ENCODE results near the gene FOXM1. TPM values are rescaled to one million over a fixed set of nuclear protein-coding genes. Genes with fewer than 3 reads are reported as not detected.
A peak's percentile ranks its signal among the peaks of the same experiment; 100 is the strongest.

FOXM1 gene
- total and polyA plus RNA-seq, 10 of the 15 experiments (the other 5 are each of a cell fraction or from before 2014, with no cell fraction given): 15.1 to 63.2 (median 34.2) TPM

- TF ChIP-seq TAF1 (IDR thresholded peaks at IDR 0.05; ENCODE audit: borderline replicate concordance, low read depth, low read length): peak; percentile 91
- TF ChIP-seq ATF7 (IDR thresholded peaks at IDR 0.05; ENCODE audit: low read depth): peak; percentile 98
- TF ChIP-seq, protein P1, sequence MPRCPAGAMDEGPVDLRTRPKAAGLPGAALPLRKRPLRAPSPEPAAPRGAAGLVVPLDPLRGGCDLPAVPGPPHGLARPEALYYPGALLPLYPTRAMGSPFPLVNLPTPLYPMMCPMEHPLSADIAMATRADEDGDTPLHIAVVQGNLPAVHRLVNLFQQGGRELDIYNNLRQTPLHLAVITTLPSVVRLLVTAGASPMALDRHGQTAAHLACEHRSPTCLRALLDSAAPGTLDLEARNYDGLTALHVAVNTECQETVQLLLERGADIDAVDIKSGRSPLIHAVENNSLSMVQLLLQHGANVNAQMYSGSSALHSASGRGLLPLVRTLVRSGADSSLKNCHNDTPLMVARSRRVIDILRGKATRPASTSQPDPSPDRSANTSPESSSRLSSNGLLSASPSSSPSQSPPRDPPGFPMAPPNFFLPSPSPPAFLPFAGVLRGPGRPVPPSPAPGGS (IDR thresholded peaks at IDR 0.05; ENCODE audit: borderline replicate concordance, insufficient read depth, low read depth, low read length, poor library complexity, severe bottlenecking): no peak
- peak; percentile 76 for TF ChIP-seq MXI1 (IDR thresholded peaks at IDR 0.05; ENCODE audit: low read depth, low read length)
- TF ChIP-seq GATAD2B (conservative IDR thresholded peaks at IDR 0.05; ENCODE audit: low read depth): 0 out of 2 replicates have a peak, but pooled peaks have one; percentile 60
- no peak for TF ChIP-seq CEBPB (IDR thresholded peaks at IDR 0.05; ENCODE audit: borderline replicate concordance in 1 of 2, low read depth in 2 of 2, low read length in 2 of 2)
- no peak for TF ChIP-seq CBX3 (IDR thresholded peaks at IDR 0.05; ENCODE audit: borderline replicate concordance, low read depth)
- TF ChIP-seq, protein P2, sequence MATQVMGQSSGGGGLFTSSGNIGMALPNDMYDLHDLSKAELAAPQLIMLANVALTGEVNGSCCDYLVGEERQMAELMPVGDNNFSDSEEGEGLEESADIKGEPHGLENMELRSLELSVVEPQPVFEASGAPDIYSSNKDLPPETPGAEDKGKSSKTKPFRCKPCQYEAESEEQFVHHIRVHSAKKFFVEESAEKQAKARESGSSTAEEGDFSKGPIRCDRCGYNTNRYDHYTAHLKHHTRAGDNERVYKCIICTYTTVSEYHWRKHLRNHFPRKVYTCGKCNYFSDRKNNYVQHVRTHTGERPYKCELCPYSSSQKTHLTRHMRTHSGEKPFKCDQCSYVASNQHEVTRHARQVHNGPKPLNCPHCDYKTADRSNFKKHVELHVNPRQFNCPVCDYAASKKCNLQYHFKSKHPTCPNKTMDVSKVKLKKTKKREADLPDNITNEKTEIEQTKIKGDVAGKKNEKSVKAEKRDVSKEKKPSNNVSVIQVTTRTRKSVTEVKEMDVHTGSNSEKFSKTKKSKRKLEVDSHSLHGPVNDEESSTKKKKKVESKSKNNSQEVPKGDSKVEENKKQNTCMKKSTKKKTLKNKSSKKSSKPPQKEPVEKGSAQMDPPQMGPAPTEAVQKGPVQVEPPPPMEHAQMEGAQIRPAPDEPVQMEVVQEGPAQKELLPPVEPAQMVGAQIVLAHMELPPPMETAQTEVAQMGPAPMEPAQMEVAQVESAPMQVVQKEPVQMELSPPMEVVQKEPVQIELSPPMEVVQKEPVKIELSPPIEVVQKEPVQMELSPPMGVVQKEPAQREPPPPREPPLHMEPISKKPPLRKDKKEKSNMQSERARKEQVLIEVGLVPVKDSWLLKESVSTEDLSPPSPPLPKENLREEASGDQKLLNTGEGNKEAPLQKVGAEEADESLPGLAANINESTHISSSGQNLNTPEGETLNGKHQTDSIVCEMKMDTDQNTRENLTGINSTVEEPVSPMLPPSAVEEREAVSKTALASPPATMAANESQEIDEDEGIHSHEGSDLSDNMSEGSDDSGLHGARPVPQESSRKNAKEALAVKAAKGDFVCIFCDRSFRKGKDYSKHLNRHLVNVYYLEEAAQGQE (IDR thresholded peaks at IDR 0.05; ENCODE audit: low read depth, low read length): 0 out of 2 replicates have a peak, but pooled peaks have one; percentile 15
- peak; percentile 94 for TF ChIP-seq CBFB (IDR thresholded peaks at IDR 0.05; ENCODE audit: low read depth)
- TF ChIP-seq POLR2A (IDR thresholded peaks at IDR 0.05; ENCODE audit: low read depth, low read length): peak; percentile 99
- TF ChIP-seq CUX1 (IDR thresholded peaks at IDR 0.05; ENCODE audit: insufficient replicate concordance, low read depth, low read length): no peak
- TF ChIP-seq TARDBP (IDR thresholded peaks at IDR 0.05; ENCODE audit: borderline replicate concordance): peak; percentile 95
- TF ChIP-seq ZBTB4 (CRISPR knock-in tag; IDR thresholded peaks at IDR 0.05): no peak
- TF ChIP-seq WRNIP1 (IDR thresholded peaks at IDR 0.05; ENCODE audit: borderline replicate concordance, low read depth, low read length): 0 out of 2 replicates have a peak, but pooled peaks have one; percentile 25
- TF ChIP-seq ZBED1 (IDR thresholded peaks at IDR 0.05; ENCODE audit: borderline replicate concordance): peak; percentile 89
Measured at GRCh38 chr12:2812290-2813213, 64.4 kb downstream of the FOXM1 start, which contains the start of gene ITFG2 (continued).

Data from GM12878 (cell line).